Lung microvascular endothelial cell (primary cell): Measurements from ENCODE around the gene PIK3R1. TPM values are rescaled to one million over a fixed set of nuclear protein-coding genes. Genes with fewer than 3 reads are reported as not detected.
A peak's percentile ranks its signal among the peaks of the same experiment; 100 is the strongest.

ENCODE experiments used
- DNase-seq, 2 donors: peaks; one replicate each; pipeline versions ENCODE4 v3.0.0 to v3.0.0-alpha.2; 2010; ENCODE audit warnings: low read depth in 2 of 2
- total RNA-seq: library from RNA; depleted of rRNA; stranded (reverse); fragments of >200 nt; gene quantifications from 2 replicates; pipeline ENCODE4 v1.2.1, GENCODE V29; 2014

PIK3R1 gene
- total RNA-seq, 1 donor from 2014 or later, result 26.4 TPM

DNA sequence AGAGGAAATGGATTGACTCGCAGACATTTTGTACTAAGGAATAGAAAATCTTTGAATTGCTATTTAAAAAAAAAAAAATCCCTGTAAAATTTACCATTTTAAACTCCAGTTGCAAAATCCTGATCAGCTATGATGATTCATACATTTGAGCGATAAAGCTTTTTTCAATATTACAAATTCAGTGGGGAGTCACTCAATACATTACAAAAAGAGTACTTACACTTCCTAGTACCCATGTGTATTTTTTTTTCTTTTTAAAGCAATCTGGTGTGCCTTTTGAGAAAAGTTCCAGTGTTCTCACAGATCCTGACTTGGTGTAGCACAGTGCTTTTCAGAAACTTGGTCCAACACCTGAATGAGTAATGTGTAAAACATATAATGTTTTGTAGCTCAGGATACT, 54.3 kb downstream of the PIK3R1 start:
- DNase-seq, result no peak

DNA sequence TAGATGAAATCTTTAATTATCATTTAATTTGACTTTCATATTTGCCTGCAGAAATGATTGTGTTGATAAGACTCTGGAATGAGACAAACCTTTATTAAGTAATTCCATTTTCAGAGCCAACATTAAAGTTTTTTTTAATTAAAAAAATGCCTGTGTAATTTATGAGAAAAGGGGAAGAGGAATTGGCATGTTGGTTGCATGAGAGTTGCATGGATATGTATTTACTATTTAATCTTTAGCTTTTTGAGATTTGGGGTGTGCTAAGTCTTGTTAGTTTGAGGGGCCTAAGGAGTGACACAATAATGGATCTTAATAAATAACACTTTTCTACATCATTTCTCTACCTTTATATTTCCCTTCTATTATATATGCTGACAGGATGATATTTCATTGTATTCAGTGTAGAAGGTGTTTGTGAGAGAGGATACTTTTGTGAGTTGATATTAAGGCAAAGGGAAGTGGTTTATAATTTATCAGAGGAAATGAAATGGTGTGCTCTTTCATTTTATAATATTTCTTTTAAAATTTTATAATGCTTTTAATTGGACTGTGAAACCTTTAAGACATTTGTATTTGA, 54.9 kb downstream of the PIK3R1 start:
- no peak for DNase-seq

DNA sequence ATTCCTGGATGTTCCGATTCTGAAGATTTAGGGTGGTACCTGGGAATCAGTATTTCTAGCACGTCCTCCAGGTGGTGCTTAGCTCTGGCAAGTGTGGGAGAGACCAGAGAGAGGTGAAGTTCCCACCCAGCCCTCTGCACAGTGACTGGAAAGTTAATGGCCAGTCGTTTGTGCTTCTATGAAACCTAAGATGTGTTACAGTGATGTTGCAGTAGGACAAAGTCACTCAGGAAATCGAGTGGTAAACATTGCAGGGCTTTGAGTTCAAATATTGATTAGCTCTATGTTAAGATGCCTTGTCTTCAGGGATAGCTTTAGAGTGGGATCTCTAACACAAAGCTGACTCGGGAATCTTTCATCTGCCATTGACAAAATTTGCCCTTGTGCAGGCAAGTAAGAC, 55.6 kb downstream of the PIK3R1 start:
- DNase-seq, result no peak

DNA sequence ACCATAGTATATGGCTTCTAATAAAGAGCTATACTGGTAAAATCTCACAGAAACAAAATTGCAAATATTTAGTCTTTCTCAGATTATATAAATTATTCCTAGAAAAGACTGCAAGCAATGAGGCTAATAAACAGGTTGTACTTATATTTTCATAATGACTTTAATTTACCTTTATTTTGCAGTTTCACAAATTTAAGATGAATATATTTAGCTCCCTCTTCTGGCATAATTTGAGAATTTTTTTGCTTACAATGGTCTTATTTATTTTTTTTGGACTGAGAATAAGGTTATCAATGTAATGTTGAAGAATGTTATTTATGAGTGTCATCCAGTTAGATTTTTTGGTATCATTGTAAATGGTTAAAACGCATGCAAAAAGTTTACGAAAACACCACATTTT, 56.7 kb downstream of the PIK3R1 start:
- peak in 1 of 2 donors; percentile 51 for DNase-seq

DNA sequence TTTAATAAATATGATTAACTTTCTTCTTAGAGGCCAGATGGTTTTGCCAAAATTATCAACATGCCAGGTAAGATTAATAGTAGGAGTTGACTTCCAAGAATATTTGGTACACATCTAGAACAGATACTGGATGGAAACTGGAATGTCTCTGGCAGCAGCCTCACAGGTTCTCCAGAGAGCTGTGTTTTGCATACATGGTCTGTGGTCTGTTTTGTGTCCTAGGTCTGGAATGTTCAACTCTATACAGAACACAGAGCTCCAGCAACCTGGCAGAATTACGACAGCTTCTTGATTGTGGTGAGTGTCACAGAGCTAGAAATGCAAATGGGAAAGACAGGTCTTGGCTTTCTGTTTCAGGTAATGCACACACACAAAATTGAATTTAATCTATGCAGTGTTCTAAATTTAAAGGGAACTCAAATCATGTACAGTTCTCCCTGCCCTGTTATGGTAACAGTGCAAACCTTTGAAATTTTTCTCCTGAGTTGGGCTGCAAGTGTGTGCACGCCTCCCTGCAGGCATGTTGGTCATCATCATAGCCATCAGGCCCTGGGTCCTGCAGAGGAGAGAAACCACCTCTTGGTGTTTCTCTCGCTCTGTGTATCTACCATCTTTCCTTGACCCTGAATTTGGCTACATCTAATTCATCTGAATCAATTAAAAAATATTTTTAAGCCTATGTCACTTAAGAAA, 58.3 kb downstream of the PIK3R1 start:
- DNase-seq, result no peak

DNA sequence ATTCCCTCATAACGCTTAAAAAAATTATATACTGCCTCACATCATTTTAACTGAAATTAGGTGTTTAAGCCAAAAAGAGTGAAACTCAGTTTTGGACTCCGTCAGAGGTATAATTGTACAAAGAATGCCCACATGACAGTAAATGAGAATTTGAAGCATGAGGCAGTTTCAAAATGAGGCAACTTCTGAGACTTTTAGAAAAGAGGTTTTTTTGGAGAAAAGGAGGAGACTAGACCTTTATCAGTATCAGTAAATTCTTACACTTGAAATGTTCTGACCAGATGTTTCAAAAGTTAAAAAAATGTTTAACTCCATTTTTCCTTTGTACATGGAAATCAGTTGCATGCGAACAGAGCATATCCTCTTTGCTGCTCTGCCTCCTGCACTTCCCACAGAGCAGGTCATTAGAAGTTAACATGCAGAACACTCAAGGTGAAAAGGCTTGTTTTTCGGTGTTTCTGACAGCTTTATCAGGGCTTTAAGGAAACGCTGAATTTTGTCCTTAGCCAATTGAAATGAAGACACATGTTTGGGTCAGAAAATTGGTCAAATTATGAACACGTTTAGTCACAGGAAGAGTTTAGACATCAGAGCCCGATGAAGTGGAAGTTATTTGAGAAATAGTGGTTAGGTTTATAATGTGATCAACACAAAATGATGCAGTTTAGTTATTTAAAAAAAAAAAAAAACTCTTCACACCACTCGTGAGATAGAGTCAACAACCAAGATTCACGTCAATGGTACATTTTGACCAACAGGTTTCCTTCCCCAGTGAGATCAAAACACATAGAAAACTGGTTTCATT, 59.5 kb downstream of the PIK3R1 start:
- no peak for DNase-seq

DNA sequence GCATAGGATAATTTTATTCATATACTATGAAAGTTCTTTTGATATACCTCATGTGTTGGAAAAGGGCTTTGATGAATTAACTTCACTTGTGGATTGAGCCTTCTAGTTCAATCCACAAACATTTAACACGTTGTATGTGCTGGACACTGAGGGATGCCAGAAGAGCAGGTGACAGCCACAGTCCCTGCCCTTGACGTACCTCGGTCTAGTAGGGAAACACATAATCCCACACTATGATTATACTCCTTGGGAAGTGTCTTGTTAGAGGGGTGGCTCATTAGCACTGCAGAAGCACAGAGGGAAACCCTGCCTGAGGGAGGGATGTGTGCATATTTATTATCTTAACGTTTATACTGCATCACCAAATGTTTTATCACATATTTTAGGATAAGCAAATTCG, 61.2 kb downstream of the PIK3R1 start:
- no peak for DNase-seq

DNA sequence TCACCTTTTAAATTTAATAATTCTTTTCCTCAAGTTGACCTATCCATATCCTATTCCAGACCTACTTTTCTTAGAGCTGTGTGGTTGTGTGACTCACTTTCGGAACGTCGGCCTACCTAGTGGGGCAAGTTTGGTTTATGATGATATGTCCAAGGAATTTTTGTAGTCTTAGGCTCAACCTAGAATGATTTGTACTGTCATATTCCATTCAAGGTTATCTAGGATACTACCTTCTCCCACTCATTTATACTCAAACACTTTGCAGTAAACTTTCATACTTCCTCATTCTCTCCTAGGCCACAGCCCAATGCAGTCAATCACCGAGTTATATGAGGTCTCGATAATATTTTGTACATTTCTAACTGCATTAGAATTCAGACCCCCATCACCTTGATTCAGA, 61.9 kb downstream of the PIK3R1 start:
- DNase-seq, result no peak

DNA sequence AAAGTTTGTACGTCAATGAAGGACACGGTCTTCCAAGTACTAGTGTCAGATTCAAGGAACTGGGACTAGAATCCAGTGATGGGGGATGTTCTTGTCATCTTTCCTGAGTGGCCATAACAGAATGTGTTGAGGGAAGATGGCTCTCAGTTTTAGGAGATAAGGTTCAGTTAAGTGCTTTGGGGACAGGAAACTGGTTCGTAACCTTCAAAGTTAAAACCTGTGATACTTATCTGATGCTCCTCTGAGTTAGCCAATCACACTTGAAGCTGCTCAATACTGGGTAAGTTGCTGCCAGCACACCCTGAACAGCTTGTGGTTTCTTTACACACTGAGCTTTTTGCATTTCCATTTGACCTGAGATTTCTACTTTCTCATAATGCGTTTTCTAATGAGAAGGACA, 64.4 kb downstream of the PIK3R1 start:
- DNase-seq, result no peak

DNA sequence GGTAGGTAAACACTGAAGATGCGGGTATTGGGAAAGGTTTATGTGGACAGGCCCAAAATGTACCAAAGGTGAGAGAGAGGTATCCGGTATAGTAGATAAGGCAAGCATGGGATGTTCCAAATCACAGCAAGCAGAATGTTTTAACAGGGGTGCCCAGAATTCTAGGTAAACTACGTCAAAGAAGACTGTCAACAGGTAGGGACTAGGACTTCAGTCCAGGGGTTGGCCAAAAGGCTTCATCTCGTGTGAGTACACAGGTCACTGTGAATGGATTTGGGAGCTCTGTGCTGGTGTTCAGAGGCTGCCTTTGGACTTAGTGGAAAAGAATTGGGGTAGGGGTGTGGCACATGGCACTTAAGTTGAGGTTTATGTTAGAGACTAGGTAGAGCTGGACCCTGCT, 66.4 kb downstream of the PIK3R1 start:
- no peak for DNase-seq

DNA sequence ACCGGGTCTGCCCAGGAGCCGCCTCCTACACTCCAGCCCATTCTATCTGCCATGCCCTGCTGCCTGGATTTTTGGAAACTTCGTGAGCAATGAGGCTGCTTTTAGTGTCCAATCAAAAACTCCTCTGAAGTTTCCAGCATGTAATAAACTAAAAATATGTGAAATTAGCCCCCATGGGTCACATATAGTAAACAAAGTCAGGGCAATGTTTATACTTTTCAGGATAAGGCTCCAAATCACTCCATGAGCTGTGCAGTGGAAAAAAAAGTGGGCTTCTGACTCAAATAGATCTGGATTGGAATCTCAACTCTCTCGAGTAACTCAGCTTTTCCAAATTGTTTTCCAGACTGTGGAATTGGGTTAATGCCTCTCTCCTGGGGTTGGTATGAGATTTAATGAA, 68.2 kb downstream of the PIK3R1 start:
- DNase-seq, result no peak

DNA sequence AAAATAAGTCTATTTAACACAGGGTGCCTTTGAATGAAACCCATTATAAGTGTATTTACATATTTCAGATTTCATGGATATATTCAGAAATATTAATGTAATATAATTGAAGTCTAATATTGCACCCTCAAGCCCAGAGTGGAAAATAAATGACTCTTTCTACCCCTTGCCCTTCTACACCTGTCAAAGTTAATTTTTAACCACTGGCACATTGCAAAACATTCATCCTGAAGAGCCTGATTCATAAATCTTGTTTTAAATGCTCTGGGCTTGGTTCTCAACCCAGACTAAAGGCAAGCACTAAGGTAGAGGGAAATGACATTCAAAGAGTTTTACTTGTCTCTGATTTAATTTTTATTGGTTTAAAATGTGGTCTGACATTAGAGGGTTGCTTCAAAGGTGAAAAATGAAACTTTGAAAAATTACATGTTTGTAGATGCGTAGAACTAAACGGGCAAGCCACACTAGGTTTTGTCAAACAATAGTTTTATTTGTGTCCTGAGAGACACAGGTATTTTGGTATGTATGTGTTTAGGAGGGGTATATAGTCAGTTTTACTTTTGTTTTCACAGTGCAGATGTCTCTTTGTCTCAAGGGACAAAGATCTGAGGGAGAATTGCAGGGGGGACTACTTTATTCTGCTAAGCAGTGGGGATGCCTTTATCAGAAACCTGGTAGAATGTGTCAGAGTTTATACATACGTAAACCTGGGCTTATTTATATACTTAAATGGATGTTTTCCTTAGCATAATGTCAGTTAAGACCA, 69.7 kb downstream of the PIK3R1 start:
- DNase-seq, result no peak

DNA sequence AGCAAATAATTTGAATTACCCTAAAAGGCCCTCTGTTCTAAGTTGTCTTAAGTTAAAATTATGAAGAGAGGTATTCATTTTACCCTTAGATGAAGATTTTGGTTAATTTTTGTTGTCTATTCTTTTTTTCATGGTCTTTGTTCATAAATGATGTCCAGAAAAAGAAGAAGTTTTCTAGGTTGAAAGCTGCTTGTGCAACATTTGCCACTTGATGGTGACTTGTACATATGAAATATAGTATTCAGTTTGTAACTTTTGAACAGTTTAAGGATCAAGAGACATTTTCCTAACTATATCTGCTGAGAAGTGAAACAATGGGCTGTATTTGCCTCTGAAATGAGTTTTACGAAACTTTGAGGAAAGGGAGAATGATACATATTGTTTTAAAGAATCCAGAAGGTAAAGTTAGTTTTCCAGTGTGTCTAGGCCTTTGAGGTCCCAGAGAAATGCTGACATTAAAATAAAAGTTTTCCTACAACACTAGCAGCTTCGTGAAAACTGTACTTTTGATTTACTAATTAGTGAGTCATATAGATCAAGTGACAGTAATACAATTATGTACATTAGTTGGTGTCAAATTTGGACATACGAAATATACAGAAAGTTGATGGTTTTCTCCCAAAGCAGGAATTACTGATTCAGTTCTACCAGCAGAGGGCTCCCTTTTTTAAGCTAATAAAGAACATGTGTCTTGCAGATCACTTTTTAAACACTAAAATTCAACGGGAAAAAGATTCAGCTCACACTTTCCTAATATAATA, 70.5 kb downstream of the PIK3R1 start:
- DNase-seq, result peak; percentile 71 to 75

DNA sequence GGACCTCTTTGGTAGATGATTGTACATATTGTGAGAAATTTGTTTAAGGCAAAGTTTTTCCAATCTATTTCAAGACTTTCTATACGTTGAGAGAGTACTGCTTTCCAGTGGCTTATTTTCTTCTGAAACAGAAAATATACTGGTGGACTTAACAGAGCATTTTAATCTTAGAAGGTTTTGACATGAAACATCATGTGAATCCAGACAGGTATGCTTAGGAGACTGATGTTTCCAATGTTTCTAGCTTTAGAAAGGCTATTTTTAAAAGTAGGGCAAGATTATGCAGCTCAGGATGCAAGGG, 71.0 kb downstream of the PIK3R1 start:
- DNase-seq, result no peak

DNA sequence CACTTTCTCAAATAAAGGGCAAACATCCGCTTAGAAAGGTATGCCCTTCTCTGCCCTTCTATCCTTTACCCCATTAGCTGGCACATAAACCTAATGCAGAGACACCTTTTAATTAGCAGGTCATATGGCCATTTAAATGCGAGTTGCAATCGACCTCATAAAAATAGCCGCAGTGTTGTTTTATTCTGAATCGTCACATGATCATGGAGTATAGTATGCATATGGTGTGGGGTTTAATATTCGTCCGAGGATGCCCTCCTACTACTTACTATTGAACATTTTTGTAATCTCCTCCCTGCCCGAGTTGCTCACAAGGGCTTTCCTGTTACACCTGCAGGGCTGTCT, 72.0 kb downstream of the PIK3R1 start:
- DNase-seq, result no peak

DNA sequence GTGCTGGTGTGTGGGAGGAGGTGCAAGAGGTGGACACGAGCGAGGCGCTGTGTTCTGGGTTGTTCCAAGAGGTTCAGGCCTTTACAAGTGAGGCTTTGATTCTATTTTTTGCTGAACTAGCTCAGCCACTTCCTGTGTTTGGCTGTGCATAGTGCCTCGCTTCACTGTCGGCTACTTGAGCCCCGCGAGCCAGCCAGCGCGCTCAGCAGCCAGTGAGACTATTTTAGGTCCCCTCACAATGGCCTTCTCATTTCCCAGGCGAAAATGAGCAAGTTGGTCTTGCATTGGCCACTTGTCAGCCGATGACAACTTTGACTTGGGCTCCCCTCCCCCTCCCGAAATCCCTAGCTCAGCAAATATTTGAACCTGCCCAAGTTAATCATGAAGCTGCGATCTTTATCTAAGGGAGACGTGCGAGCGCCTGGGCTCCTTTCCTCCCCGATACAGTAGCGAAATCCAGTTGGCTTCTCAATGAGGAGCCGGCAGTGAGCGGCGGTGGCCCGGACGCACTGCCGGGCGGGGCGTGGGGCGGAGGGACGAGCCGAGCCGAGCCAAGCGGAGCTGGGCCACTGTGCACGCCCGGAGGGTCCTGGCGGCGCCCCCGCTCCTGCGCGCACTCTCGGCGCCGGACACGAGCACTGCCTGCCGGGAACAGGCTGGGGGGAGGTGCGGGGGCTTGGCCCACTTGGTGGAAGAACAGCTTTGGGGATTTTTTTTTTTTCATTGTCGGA, 72.6 kb downstream of the PIK3R1 start:
- peak; percentile 71 for DNase-seq

DNA sequence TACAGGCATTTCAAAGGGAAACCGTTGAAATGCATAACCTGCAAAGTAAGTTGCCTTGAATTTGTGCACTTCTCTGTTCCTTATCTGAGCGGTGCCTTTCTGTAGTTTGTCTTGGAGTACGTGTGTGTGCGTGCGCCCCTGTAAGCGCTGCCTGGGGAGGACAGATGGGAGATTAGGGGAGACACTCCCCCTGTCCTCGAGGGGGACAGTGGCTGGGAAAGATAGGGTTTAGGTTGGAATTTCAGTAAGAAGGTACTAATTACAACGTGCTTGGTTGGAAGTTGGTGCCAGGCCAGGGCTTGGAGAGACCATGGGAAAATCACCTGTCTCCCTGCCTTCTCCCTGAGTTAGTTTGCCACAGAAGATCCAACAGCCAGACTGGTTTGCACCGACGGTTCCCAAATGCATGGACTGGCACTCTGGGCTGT, 73.2 kb downstream of the PIK3R1 start:
- peak in 1 of 2 donors; percentile 31 for DNase-seq

DNA sequence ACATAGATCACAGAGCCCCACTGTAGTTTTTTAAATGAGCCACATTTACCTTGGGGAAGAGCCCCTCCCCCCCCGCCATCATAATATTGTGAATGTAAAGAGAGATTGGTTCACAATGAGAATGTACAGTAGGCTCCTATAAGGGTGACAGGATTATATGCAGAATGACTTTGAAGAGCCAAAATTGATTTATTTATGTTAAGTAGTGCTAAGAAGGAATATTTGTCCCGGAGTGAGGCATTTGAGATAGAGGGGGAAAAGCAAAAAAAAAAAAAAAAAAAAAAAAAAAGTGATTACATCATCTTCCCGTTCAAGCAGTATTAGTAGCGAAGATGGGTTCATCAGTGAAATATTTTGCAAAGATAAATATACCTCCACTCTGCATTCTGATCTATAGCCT, 73.9 kb downstream of the PIK3R1 start:
- no peak for DNase-seq

DNA sequence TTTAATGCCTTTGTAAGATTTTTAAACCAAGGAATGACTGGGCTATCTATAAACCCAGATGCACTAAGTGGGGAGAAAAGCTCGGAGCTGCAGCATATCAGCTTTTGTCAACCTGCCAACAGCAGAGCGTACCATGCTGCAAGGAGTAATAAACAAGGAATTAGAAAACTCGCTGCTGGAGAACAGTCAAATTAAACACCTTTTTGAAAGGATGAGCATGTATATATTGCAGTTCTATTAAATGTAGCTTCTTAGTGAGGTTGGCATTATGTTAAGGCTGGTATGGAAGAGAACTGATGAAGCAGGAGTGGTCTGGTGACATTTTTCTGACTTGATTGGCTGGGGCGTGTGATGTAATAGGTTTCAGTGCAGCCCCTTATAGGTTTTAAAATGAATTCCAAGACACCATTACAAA, 74.7 kb downstream of the PIK3R1 start:
- DNase-seq, result peak in 1 of 2 donors; percentile 13

DNA sequence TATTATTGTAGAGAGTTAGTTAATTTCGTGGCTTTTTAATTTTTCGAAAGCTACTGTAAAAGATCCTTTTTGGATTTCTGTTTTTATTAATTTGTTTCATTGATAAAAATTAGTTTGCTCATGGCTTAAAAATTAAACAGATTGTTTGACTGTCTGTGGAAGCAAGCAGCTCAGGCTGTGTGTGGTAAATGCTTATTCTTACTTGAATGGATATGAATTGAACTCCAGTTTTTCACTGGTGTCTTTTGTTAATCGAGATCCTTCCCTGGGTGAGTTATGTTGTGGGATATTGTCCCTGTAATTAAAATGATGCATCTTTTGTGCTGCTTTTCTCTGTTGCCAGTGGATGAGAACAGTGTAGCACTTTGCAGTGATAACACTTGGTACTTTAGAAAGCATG, 75.3 kb downstream of the PIK3R1 start:
- no peak for DNase-seq

DNA sequence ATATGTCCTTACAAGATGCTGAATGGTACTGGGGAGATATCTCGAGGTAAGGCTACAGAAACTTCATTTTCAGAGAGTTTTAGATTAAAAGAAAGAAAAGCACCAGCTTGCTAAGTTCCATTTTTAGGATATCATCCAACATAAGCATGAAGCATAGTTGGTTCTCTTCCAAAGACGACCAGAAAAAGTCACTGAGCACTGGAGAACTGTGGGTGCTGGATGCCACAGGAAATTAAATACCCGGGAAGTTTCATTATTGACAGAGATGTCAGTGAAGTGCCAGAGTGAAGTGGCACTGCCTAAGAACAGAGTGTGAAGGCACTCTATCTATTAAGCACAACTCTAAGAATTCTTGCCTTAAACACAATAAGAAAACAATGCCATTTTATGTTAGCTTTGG, 76.8 kb downstream of the PIK3R1 start:
- no peak for DNase-seq
